ENCODE measurements around the gene VASN.
"Not testable (repeated sequence)": the region's sequence is repeated elsewhere in the genome, so short reads cannot be mapped to it uniquely, and the experiment has no call there.

The VASN gene

GRCh38 chr16:4390266-4391260 is 18.9 kb downstream of the VASN start:
- DNase-seq, result no peak
- in situ Hi-C loops (cut with HindIII; ENCODE audit: low pct_ligation_motif_present, low pct_unique_long_range_greater_than_20kb, low sequenced_read_pairs), result no loop called here

DNA sequence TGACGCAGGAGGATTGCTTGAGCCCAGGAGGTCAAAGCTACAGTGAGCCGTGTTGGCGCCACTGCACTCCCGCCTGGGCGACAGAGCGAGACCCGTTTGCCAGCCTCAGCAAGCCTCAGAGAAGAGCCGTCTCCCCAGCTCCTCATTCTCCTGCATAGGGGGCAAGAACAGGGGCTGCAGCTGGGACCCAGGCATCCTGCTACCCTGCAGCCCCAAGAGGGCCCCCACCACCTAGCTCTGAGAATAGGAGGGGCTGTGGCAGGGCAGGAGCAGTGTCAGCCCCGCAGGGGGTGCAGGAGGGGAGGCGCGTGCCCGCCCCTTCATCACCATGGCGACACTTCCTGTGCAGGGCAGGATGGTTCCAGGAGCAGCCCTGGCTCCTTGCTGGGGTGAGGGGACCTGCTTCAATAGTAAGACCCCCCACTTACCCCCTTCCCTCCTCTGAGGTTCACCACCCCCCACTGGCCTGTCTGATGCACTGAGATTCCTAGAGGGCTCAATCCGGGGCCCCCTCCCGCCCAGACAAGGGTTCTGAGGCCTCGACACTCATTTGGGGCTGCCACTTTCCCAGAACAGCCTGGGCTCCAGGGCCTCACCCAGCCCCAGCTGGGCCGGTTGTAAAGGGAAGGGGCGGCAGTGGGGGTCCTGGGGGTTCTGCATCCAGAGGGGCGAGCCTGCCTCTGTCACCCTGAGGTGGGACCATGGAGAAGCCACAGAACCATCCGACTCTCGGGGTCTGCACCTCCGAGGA is 20.2 kb downstream of the VASN start:
- no peak for DNase-seq
- in situ Hi-C loops (cut with HindIII; ENCODE audit: low pct_ligation_motif_present, low pct_unique_long_range_greater_than_20kb, low sequenced_read_pairs), result no loop called here

- no peak for DNase-seq
- in situ Hi-C loops (cut with HindIII; ENCODE audit: low pct_ligation_motif_present, low pct_unique_long_range_greater_than_20kb, low sequenced_read_pairs), result no loop called here
Measured at GRCh38 chr16:4392382-4393239, 21.0 kb downstream of the VASN start.

DNA sequence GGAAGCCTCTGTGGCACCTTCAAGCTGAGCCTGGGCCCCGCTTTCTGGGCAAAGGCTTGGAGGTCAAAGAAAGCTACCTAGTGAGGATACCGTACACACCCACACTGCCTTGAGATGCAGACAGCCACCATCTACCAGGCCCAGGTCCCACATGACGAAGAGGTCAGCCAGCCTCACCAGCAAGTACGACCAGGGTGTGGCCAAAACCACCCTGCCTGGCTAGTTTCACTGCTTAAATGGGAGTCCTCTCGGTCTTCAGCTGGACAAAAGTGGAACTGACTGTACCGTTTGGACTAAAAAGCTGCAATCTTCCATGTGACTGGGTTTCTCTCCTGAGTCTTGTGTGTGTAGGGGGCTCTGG is 21.6 kb downstream of the VASN start:
- in situ Hi-C loops (cut with HindIII; ENCODE audit: low pct_ligation_motif_present, low pct_unique_long_range_greater_than_20kb, low sequenced_read_pairs), result no loop called here
- DNase-seq, result no peak

- DNase-seq; in situ Hi-C loops (cut with HindIII; ENCODE audit: low pct_ligation_motif_present, low pct_unique_long_range_greater_than_20kb, low sequenced_read_pairs): not testable (repeated sequence)
Measured at GRCh38 chr16:4393850-4394249, 22.2 kb downstream of the VASN start.

- no peak for DNase-seq
- in situ Hi-C loops (cut with HindIII; ENCODE audit: low pct_ligation_motif_present, low pct_unique_long_range_greater_than_20kb, low sequenced_read_pairs), result no loop called here
Measured at GRCh38 chr16:4395055-4395726, 23.5 kb downstream of the VASN start.

DNA sequence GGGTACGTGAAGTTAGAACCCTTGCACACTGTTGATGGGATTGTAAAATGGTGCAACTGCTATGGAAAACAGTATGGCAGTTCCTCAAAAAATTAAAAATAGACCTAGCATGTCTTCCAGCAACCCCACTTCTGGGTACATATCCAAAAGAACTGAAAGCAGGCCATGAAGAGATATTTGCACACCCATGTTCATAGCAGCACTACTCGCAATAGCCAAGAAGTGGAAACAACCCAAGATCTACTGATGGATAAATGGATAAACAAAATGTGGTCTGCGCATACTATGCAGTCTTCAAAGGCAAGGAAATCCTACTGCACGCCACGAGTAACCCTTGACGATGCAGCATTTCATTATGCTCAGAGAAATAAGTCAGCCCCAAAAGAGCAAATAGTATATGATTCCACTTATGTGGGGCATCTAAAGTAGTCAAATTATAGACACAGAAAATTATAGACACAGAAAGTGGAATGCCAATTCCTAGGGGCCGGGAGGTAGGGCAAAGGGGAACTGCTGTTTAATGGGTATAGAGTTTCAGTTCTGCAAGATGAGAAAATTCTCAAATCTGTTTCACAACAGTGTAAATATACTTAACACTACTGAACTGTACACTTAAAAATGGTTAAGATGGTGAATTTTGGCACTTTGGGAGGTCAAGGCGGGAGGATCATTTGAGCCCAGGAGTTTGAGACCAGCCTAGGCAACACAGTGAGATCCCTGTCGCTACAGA is 27.5 kb downstream of the VASN start:
- DNase-seq, result no peak
- in situ Hi-C loops (cut with HindIII; ENCODE audit: low pct_ligation_motif_present, low pct_unique_long_range_greater_than_20kb, low sequenced_read_pairs), result no loop called here

GRCh38 chr16:4401094-4401501 is 29.4 kb downstream of the VASN start:
- in situ Hi-C loops (cut with HindIII; ENCODE audit: low pct_ligation_motif_present, low pct_unique_long_range_greater_than_20kb, low sequenced_read_pairs), result no loop called here
- no peak for DNase-seq

DNA sequence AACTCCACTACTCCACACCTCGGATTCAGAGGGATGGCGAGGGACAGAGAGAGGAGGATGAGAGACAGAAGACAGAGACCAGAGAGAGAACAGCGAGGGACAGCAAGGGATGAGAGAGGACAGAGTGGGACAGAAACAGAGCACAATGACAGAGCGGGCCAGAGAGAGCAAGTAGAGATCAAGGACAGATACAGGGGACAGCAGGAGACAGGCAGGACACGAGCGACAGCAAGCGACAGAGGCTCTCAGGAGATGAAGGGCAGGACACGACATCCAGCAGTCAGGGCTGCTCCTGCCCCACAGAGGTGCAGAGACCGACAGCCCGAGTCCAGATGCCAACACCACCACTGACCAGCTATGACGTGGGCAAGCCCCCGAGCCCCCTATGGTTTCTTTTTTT is 29.9 kb downstream of the VASN start:
- in situ Hi-C loops (cut with HindIII; ENCODE audit: low pct_ligation_motif_present, low pct_unique_long_range_greater_than_20kb, low sequenced_read_pairs), result no loop called here
- DNase-seq, result no peak

DNA sequence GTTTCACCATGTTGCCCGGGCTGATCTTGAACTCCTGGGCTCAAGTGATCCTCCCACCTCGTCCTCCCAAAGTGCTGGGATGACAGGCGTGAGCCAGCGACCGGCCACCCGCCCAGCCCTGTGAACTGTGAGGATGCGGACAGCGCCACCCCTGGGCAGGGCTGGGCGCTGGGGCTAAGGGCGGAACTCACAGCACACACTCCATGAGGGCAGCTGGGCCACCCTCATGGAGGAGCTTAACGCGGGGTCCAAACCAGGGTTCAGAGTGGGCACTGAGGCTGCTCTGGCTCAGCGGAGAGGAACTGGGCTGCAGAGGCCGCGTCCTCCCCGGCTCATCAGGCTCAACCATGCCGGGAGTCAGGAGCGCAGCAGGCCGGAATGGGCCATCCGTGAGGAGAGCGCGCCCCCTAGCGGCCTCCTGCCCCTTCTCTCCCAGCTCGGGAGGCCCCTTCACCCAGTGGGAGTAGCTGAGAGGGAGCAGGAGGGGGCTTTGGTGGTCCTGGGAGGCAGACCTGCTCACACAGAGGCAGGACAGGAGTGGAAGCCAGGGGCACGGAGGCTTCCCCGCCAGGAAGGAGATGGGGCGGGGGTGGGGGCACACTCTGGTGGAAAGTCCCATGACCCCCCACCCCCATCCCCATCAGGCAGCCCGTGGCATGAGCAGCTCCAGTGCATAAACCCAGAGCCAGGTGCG is 30.9 kb downstream of the VASN start:
- peak; percentile 76 for DNase-seq
- in situ Hi-C loops (cut with HindIII; ENCODE audit: low pct_ligation_motif_present, low pct_unique_long_range_greater_than_20kb, low sequenced_read_pairs), result no loop called here

- in situ Hi-C loops (cut with HindIII; ENCODE audit: low pct_ligation_motif_present, low pct_unique_long_range_greater_than_20kb, low sequenced_read_pairs), result no loop called here
- no peak for DNase-seq
Measured at GRCh38 chr16:4403133-4403949, 31.7 kb downstream of the VASN start.

GRCh38 chr16:4404247-4404966 is 32.8 kb downstream of the VASN start:
- DNase-seq, result peak; percentile 66
- in situ Hi-C loops (cut with HindIII; ENCODE audit: low pct_ligation_motif_present, low pct_unique_long_range_greater_than_20kb, low sequenced_read_pairs), result no loop called here

GRCh38 chr16:4404967-4405696 is 33.5 kb downstream of the VASN start:
- in situ Hi-C loops (cut with HindIII; ENCODE audit: low pct_ligation_motif_present, low pct_unique_long_range_greater_than_20kb, low sequenced_read_pairs), result no loop called here

DNA sequence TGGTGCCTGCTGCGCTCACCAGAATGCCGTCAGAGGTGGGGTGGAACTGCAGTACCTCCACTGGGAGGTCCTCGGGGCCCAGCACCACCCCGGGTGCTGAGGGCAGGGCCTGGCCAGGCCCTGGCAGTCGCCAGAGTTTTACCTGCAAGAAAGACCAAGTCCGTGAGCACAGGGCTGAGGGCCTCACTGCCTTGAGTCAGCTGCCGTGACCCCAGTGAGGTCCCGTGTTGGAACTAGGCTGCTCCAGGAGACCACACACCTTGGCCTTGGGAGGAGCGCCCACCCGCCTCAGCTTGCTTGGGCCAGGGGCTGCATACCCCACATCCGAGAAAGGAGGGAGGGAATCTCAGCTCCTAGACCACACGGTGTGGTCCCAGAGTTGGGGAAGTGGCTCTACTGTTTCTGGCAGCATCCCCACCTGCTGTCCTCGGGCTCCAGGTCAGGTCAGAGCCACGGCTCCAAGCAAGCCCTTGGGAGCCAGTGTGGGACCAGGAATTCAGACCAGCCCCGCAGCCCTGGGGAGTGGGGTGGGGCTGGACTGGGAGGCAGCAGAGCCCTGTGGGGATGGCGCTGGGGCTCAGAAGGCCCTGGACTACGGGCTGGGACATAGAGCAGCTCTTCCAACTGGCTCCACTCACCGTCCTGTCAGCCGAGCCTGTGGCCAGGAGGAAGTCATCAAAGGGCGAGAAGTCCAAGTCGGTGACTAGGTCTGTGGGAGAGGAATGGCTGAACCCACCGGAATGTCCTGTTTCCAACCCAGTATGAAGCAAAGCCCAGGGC is 36.1 kb downstream of the VASN start:
- DNase-seq, result no peak

More at GRCh38 chr16:4404967-4405696, 33.5 kb downstream of the VASN start:
- no peak for DNase-seq

GRCh38 chr16:4408323-4408690 is 36.7 kb downstream of the VASN start:
- in situ Hi-C loops (cut with HindIII; ENCODE audit: low pct_ligation_motif_present, low pct_unique_long_range_greater_than_20kb, low sequenced_read_pairs), result no loop called here
- DNase-seq, result no peak

More for the DNA sequence above, 36.1 kb downstream of the VASN start:
- in situ Hi-C loops (cut with HindIII; ENCODE audit: low pct_ligation_motif_present, low pct_unique_long_range_greater_than_20kb, low sequenced_read_pairs), result no loop called here
